K562 (cell line): Measurements from ENCODE around the gene DCHS2. TPM values are rescaled to one million over a fixed set of nuclear protein-coding genes. Genes with fewer than 3 reads are reported as not detected.
A peak's percentile ranks its signal among the peaks of the same experiment; 100 is the strongest.

Experiments used
- ARNT ChIP-seq, 2 experiments: fragments of 450-650 bp; IDR thresholded peaks; 2 replicates each; pipeline ENCODE4 v1.6.1; 2016; ENCODE audit warnings: mild to moderate bottlenecking in 1 of 2
- FOS ChIP-seq: IDR thresholded peaks from 3 replicates; pipeline ENCODE4 v1.6.1; 2011; ENCODE audit not compliant: insufficient read length; ENCODE audit errors: extremely low read depth
- FOXJ3 ChIP-seq: sonication (generic); formaldehyde crosslinking; IDR thresholded peaks from 2 replicates; pipeline ENCODE4 v1.4.0; 2020; ENCODE audit warnings: mild to moderate bottlenecking, missing genetic modification reagents
- FOXM1 ChIP-seq, 2 experiments: fragments of 450-650 bp in 1 of 2; sonication (generic) in 1 of 2; formaldehyde crosslinking in 1 of 2; IDR thresholded peaks; 2 replicates each; pipeline versions ENCODE4 v1.6.1 to v1.9.0; 2017 to 2022; ENCODE audit warnings: low read depth in 2 of 2, mild to moderate bottlenecking in 2 of 2, missing genetic modification reagents in 1 of 2, moderate library complexity in 1 of 2
- HDAC3 ChIP-seq: fragments of 450-650 bp; IDR thresholded peaks from 2 replicates; pipeline ENCODE4 v1.6.1; 2018; ENCODE audit warnings: borderline replicate concordance, mild to moderate bottlenecking, moderate library complexity; ENCODE audit not compliant: partially characterized antibody
- MAZ ChIP-seq, 2 experiments: fragments of 450-650 bp in 1 of 2; sonication (generic) in 1 of 2; formaldehyde crosslinking; IDR thresholded peaks in 1 of 2; conservative IDR thresholded peaks in 1 of 2; 2 replicates each; pipeline versions ENCODE4 v1.4.0 to v1.5.0; 2020; ENCODE audit warnings: mild to moderate bottlenecking in 1 of 2, missing genetic modification reagents in 1 of 2
- MECOM ChIP-seq: fragments of 250-450 bp; sonication (Bioruptor Pico); IDR thresholded peaks from 2 replicates; pipeline ENCODE4 v1.8.0; 2022; ENCODE audit warnings: inconsistent platforms
- NELFE ChIP-seq: IDR thresholded peaks from 2 replicates; pipeline ENCODE4 v1.6.1; 2011; ENCODE audit warnings: mild to moderate bottlenecking; ENCODE audit not compliant: insufficient read depth, insufficient read length
- NONO ChIP-seq, 2 experiments: fragments of 200-400 bp in 1 of 2; fragments of 450-650 bp in 1 of 2; formaldehyde crosslinking in 1 of 2; IDR thresholded peaks; 2 replicates each; pipeline ENCODE4 v1.6.1; 2017; ENCODE audit warnings: low read depth in 2 of 2, mild to moderate bottlenecking in 2 of 2, moderate library complexity in 2 of 2, low read length in 1 of 2
- NR2C2 ChIP-seq, 2 experiments: fragments of 200-800 bp in 1 of 2; sonication (Bioruptor generic) in 1 of 2; sonication (generic) in 1 of 2; formaldehyde crosslinking in 1 of 2; IDR thresholded peaks; 2 replicates each; pipeline versions ENCODE4 v1.6.1 to v1.8.0; 2016 to 2022; ENCODE audit warnings: mild to moderate bottlenecking in 1 of 2, missing compliant biosample characterization in 1 of 2, missing genetic modification characterization in 1 of 2, missing genetic modification reagents in 1 of 2
- SMARCB1 ChIP-seq: IDR thresholded peaks from 2 replicates; pipeline ENCODE4 v1.6.1; 2011; ENCODE audit warnings: improper control_type of control experiment, low read depth; ENCODE audit not compliant: insufficient read length
- TSHZ1 ChIP-seq: fragments of 250-450 bp; sonication (Bioruptor Pico); IDR thresholded peaks from 2 replicates; pipeline ENCODE4 v1.4.0; 2020; ENCODE audit warnings: mild to moderate bottlenecking, moderate library complexity
- ZNF316 ChIP-seq: fragments of 450-650 bp; IDR thresholded peaks from 2 replicates; pipeline ENCODE4 v1.6.1; 2016
- polyA plus RNA-seq, 8 experiments: library from polyadenylated mRNA; depleted of rRNA in 4 of 8; stranded (reverse) in 5 of 8; unstranded in 3 of 8; fragments of >200 nt; fragmentation: Nextera tagmentation in 2 of 8; fragmentation: Illumina TruSeq in 1 of 8; extraction: Ambion mirVana in 2 of 8; extraction: Trizol in 1 of 8; gene quantifications; 2 replicates each; pipeline versions ENCODE4 v1.2.1 to v1.2.3, GENCODE V29; 2011 to 2014; ENCODE audit warnings: inconsistent platforms in 1 of 8, missing spikeins in 1 of 8
- total RNA-seq, 7 experiments: library from RNA; depleted of rRNA in 6 of 7; stranded (reverse); fragments of >200 nt in 6 of 7; fragmentation: Illumina TruSeq in 2 of 7; extraction: Trizol in 2 of 7; gene quantifications; 2 replicates each; pipeline versions ENCODE4 v1.2.1 to v1.2.3, GENCODE V29; 2011 to 2021; ENCODE audit warnings: low replicate concordance in 1 of 7
- TF ChIP-seq, protein P1 (sequence below): sonication (generic); formaldehyde crosslinking; IDR thresholded peaks from 2 replicates; pipeline ENCODE4 v1.8.1; 2023; ENCODE audit warnings: mild to moderate bottlenecking, missing genetic modification reagents
- TF ChIP-seq, protein P2 (sequence below), 2 experiments: fragments of 150-350 bp in 1 of 2; IDR thresholded peaks; 2 replicates each; pipeline ENCODE4 v1.6.1; 2012 to 2016; ENCODE audit warnings: low read depth in 2 of 2, low read length in 2 of 2, mild to moderate bottlenecking in 1 of 2, moderate library complexity in 1 of 2
- TF ChIP-seq, protein P3 (sequence below): sonication (generic); formaldehyde crosslinking; IDR thresholded peaks from 2 replicates; pipeline ENCODE4 v1.9.0; 2022; ENCODE audit warnings: mild to moderate bottlenecking, missing genetic modification reagents

Gene DCHS2
- total and polyA plus RNA-seq, 9 of the 15 experiments (the other 6 are each of a cell fraction or from before 2014, with no cell fraction given): 0.49 to 7.1 (median 5.3) TPM

DNA sequence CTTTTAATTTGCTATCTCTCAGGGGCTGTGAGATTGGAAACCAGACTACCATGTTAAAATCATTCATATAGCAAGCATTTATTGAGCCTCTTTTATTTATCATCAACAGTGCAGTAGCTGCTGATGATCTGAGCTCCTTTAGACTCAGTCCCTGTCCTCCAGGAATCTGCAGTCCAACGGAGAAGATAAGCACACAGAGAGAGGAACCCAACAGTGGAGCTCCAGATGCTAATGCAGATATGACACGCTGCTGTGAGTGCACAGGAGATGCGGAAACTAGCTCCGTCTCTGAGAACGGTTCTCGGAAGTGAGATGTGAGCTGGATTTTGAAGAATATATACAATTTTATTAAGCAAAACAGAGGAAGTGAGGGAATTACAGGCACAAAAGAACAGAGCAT lies 35.4 kb downstream of the DCHS2 start (continued):
- TF ChIP-seq, protein P1, sequence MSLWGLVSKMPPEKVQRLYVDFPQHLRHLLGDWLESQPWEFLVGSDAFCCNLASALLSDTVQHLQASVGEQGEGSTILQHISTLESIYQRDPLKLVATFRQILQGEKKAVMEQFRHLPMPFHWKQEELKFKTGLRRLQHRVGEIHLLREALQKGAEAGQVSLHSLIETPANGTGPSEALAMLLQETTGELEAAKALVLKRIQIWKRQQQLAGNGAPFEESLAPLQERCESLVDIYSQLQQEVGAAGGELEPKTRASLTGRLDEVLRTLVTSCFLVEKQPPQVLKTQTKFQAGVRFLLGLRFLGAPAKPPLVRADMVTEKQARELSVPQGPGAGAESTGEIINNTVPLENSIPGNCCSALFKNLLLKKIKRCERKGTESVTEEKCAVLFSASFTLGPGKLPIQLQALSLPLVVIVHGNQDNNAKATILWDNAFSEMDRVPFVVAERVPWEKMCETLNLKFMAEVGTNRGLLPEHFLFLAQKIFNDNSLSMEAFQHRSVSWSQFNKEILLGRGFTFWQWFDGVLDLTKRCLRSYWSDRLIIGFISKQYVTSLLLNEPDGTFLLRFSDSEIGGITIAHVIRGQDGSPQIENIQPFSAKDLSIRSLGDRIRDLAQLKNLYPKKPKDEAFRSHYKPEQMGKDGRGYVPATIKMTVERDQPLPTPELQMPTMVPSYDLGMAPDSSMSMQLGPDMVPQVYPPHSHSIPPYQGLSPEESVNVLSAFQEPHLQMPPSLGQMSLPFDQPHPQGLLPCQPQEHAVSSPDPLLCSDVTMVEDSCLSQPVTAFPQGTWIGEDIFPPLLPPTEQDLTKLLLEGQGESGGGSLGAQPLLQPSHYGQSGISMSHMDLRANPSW: no peak
- TF ChIP-seq TSHZ1 (CRISPR knock-in tag) (no peak), ARNT (IDR thresholded peaks at IDR 0.05) (peak; percentile 90 to 91), FOXJ3 (CRISPR knock-in tag) (no peak), NR2C2 (CRISPR knock-in tag; IDR thresholded peaks at IDR 0.05) (no peak), NR2C2 (tag; IDR thresholded peaks at IDR 0.05) (no peak), ZNF316 (no peak), SMARCB1 (peak; percentile 42), NELFE (no peak), NONO (IDR thresholded peaks at IDR 0.05; ENCODE audit: low read depth in 2 of 2, low read length in 1 of 2) (peak in 1 of 2 experiments; percentile 12; a peak in 1 of 4 replicates), MECOM (peak; percentile 96), FOS (no peak), FOXM1 (IDR thresholded peaks at IDR 0.05; ENCODE audit: low read depth) (peak; percentile 93), FOXM1 (CRISPR knock-in tag; IDR thresholded peaks at IDR 0.05; ENCODE audit: low read depth) (no peak), MAZ (CRISPR knock-in tag; conservative IDR thresholded peaks at IDR 0.05 in 1 of 2, IDR thresholded peaks at IDR 0.05 in 1 of 2) (peak in 1 of 2 experiments; percentile 49; a peak in 2 of 4 replicates), HDAC3 (peak; percentile 81)
- TF ChIP-seq, protein P2, sequence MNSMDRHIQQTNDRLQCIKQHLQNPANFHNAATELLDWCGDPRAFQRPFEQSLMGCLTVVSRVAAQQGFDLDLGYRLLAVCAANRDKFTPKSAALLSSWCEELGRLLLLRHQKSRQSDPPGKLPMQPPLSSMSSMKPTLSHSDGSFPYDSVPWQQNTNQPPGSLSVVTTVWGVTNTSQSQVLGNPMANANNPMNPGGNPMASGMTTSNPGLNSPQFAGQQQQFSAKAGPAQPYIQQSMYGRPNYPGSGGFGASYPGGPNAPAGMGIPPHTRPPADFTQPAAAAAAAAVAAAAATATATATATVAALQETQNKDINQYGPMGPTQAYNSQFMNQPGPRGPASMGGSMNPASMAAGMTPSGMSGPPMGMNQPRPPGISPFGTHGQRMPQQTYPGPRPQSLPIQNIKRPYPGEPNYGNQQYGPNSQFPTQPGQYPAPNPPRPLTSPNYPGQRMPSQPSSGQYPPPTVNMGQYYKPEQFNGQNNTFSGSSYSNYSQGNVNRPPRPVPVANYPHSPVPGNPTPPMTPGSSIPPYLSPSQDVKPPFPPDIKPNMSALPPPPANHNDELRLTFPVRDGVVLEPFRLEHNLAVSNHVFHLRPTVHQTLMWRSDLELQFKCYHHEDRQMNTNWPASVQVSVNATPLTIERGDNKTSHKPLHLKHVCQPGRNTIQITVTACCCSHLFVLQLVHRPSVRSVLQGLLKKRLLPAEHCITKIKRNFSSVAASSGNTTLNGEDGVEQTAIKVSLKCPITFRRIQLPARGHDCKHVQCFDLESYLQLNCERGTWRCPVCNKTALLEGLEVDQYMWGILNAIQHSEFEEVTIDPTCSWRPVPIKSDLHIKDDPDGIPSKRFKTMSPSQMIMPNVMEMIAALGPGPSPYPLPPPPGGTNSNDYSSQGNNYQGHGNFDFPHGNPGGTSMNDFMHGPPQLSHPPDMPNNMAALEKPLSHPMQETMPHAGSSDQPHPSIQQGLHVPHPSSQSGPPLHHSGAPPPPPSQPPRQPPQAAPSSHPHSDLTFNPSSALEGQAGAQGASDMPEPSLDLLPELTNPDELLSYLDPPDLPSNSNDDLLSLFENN (IDR thresholded peaks at IDR 0.05; ENCODE audit: low read depth in 2 of 2, low read length in 2 of 2): peak in 1 of 2 experiments; percentile 92; a peak in 2 of 4 replicates
- TF ChIP-seq, protein P3, sequence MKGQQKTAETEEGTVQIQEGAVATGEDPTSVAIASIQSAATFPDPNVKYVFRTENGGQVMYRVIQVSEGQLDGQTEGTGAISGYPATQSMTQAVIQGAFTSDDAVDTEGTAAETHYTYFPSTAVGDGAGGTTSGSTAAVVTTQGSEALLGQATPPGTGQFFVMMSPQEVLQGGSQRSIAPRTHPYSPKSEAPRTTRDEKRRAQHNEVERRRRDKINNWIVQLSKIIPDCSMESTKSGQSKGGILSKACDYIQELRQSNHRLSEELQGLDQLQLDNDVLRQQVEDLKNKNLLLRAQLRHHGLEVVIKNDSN: no peak
